ENCODE measurements around the gene SMC5. TPM values are rescaled to one million over a fixed set of nuclear protein-coding genes. Genes with fewer than 3 reads are reported as not detected.

The SMC5 gene
- total RNA-seq, 1 donor from 2014 or later = 49.3 TPM

DNA sequence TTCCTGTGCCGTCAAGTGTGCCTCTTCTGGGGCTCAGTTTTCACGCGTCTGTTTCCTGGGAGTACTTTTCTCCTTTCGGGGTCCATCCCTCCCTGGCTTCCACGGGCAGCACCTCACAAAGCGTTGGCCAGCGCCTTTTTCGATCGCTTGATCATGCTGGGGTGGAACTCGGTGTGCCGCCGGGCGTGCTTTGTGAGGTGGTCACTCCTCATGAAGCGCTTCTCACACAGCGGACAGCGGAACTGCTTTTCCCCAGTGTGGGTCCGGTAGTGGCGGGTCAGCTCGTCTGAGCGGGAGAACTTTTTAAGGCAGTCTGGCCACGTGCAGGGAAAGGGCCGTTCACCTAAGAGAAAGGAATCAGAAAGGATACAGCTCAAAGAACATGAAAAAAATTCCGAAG lies 128.9 kb downstream of the SMC5 start:
- DNase-seq (no peak), ATAC-seq (ENCODE audit: low read depth) (no peak)
- TF ChIP-seq, protein P1, sequence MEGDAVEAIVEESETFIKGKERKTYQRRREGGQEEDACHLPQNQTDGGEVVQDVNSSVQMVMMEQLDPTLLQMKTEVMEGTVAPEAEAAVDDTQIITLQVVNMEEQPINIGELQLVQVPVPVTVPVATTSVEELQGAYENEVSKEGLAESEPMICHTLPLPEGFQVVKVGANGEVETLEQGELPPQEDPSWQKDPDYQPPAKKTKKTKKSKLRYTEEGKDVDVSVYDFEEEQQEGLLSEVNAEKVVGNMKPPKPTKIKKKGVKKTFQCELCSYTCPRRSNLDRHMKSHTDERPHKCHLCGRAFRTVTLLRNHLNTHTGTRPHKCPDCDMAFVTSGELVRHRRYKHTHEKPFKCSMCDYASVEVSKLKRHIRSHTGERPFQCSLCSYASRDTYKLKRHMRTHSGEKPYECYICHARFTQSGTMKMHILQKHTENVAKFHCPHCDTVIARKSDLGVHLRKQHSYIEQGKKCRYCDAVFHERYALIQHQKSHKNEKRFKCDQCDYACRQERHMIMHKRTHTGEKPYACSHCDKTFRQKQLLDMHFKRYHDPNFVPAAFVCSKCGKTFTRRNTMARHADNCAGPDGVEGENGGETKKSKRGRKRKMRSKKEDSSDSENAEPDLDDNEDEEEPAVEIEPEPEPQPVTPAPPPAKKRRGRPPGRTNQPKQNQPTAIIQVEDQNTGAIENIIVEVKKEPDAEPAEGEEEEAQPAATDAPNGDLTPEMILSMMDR (IDR thresholded peaks at IDR 0.05) = no peak
- POLR2A ChIA-PET = no interaction called here
- H3K27ac Mint-ChIP-seq = no peak overlapping the region
- no peaks in the 10 kb centered on the region for H3K27me3 Mint-ChIP-seq
- no peak overlapping the region for H3K4me3 Mint-ChIP-seq
- peaks cover 26% of the 10 kb centered on the region for H3K4me1 Mint-ChIP-seq
- H3K36me3 Mint-ChIP-seq (ENCODE audit: low read depth) = peaks cover 34% of the 10 kb centered on the region
- intact Hi-C loops (cut with micrococcal nuclease) = no loop called here
- H3K9me3 Mint-ChIP-seq = no peaks in the 10 kb centered on the region
- CTCF ChIA-PET = no interaction called here

DNA sequence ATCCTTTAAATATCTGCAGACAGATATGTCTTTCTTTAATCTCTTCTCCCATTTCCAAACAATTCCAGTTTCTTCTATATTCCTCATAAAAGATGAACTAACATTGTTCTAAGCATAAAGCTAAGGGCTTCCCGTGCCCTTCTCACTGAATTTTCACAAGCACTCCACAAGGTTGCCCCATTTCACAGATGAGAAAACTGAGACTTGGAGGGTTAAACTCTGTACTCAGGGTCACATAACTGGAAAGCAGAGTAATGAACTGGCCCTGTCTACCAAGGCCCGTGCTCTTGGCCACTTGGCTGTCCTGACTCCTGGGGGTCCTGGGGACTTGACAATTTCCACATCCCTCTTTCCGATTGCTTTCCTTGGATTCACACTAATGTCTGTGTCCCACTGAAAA lies 130.4 kb downstream of the SMC5 start:
- peaks cover 35% of the 10 kb centered on the region for H3K4me1 Mint-ChIP-seq
- CTCF ChIA-PET = no interaction called here
- ATAC-seq (ENCODE audit: low read depth) (no peak), DNase-seq (no peak)
- H3K27me3 Mint-ChIP-seq = no peaks in the 10 kb centered on the region
- POLR2A ChIA-PET = no interaction called here
- intact Hi-C loops (cut with micrococcal nuclease) = no loop called here
- peaks cover 32% of the 10 kb centered on the region for H3K36me3 Mint-ChIP-seq (ENCODE audit: low read depth)
- TF ChIP-seq, protein P1 (IDR thresholded peaks at IDR 0.05) = no peak
- H3K4me3 Mint-ChIP-seq = no peak overlapping the region
- no peaks in the 10 kb centered on the region for H3K9me3 Mint-ChIP-seq
- H3K27ac Mint-ChIP-seq = no peak overlapping the region

DNA sequence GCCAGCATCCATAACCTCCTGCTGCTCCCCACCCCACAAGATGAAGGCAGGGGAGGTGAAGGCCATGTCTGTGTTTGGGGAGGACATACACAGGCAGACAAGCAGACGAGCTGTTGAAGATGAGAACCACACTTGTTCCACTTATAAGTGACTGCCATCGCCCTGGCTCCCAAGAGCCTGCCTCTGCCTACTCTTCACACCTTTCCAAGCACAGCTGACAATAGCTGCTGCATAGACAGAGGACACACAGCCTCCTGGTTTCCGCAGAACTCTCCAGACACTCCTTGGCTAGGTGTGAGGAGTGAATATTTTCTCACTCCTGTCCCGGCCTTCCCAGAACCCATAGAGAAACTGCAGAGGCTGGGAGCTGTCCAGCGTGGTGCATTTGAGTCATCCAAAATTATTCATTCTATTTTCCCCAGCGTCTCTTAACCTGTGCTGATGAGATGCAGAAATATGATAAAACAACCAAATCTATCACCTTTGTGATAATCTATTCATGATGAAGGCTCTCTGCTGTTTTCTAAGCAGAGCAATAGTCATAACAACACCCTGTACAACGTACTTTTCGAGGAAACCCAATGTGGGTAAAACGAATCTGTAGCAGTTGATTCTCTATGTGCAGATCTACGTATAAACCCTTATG lies 131.0 kb downstream of the SMC5 start:
- H3K4me1 Mint-ChIP-seq = peaks cover 41% of the 10 kb centered on the region
- ATAC-seq (ENCODE audit: low read depth) = no peak
- H3K9me3 Mint-ChIP-seq = no peaks in the 10 kb centered on the region
- H3K36me3 Mint-ChIP-seq (ENCODE audit: low read depth) = peaks cover 26% of the 10 kb centered on the region
- ChIA-PET POLR2A (no interaction called here), CTCF (no interaction called here)
- no peaks in the 10 kb centered on the region for H3K27me3 Mint-ChIP-seq
- H3K27ac Mint-ChIP-seq = no peak overlapping the region
- TF ChIP-seq, protein P1 (IDR thresholded peaks at IDR 0.05) = no peak
- intact Hi-C loops (cut with micrococcal nuclease) = no loop called here
- DNase-seq = no peak
- H3K4me3 Mint-ChIP-seq = no peak overlapping the region

DNA sequence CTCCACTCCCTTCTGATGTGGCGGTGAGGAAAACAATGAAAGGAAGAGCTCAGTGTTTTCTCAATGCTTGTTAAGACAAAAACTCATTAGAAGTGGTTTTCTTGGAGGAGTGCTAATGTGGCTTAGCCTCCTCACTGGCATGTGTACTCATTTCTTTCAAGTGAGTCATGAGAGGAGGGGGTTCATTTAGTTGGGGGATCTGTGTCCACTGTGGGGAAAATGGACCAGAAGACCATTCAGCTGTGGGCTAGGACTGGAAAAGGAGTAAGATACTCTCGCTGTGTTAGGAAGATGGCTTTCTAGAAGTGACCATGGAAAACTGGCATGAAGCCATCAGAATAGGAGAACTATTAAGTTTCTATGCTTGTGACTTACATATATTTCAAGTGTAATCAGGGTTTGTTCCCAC lies 132.2 kb downstream of the SMC5 start:
- H3K27ac Mint-ChIP-seq = no peak overlapping the region

DNA sequence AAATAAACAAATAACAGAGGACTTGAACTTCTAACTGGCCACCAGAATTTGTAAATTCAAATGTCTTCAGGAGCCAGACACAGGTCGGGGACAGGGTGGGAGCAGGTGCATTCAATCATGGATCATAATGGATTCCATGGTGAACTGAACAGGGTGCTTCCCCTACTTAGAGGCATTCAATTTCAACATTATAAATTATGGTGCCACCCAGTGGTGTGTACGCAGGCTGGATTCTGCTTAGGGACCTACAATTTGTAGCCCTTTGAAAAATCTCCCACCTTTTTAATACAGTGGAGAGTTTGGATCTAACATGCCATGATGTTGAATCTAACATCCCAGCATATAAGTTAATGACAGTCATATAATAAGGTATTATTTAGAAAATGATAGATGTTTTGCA lies 133.4 kb downstream of the SMC5 start:
- DNase-seq = no peak
- Mint-ChIP-seq H3K4me3 (no peak overlapping the region), H3K4me1 (peaks cover 54% of the 10 kb centered on the region), H3K9me3 (no peaks in the 10 kb centered on the region), H3K27me3 (no peaks in the 10 kb centered on the region), H3K36me3 (ENCODE audit: low read depth) (peaks cover 11% of the 10 kb centered on the region), H3K27ac (no peak overlapping the region)
- ATAC-seq (ENCODE audit: low read depth) = peak; percentile 49
- ChIA-PET CTCF (interaction anchor here (1.0 to 1.7 kb wide), 2 partner anchors 93 to 210 kb away, joined by 3 to 6 read pairs; no protein-coding TSS in a partner anchor), POLR2A (no interaction called here)
- intact Hi-C loops (cut with micrococcal nuclease) = no loop called here
- TF ChIP-seq, protein P1 (IDR thresholded peaks at IDR 0.05) = no peak

More for the DNA sequence above, 132.2 kb downstream of the SMC5 start:
- TF ChIP-seq, protein P1 (IDR thresholded peaks at IDR 0.05) = no peak
- Mint-ChIP-seq H3K27me3 (no peaks in the 10 kb centered on the region), H3K4me1 (peaks cover 46% of the 10 kb centered on the region), H3K36me3 (ENCODE audit: low read depth) (peaks cover 23% of the 10 kb centered on the region), H3K9me3 (no peaks in the 10 kb centered on the region), H3K4me3 (no peak overlapping the region)
- intact Hi-C loops (cut with micrococcal nuclease) = no loop called here
- POLR2A ChIA-PET = interaction anchor here (0.7 kb wide), 1 partner anchor 184 kb away, joined by 7 read pairs; no protein-coding TSS in a partner anchor
- no peak for DNase-seq
- ATAC-seq (ENCODE audit: low read depth) = no peak
- CTCF ChIA-PET = interaction anchor here (1.7 kb wide), 1 partner anchor 211 kb away, joined by 6 read pairs; no protein-coding TSS in a partner anchor

Data from activated B cell treated with CpG ODN at 0.5 μM for 24 hours (primary cell).